Stimulated activated CD4-positive, alpha-beta T cell treated with anti-CD3 and anti-CD28 coated beads, Interleukin-1b, Interleukin-23, amount 100 ng/mL, for 1 hour (primary cell): ENCODE measurements around the gene MUC5B.

Experiments
- DNase-seq, 2 donors: peaks; one replicate each; pipeline ENCODE4 v3.0.0-alpha.2; 2020; ENCODE audit warnings: low read depth in 2 of 2

MUC5B gene

DNA sequence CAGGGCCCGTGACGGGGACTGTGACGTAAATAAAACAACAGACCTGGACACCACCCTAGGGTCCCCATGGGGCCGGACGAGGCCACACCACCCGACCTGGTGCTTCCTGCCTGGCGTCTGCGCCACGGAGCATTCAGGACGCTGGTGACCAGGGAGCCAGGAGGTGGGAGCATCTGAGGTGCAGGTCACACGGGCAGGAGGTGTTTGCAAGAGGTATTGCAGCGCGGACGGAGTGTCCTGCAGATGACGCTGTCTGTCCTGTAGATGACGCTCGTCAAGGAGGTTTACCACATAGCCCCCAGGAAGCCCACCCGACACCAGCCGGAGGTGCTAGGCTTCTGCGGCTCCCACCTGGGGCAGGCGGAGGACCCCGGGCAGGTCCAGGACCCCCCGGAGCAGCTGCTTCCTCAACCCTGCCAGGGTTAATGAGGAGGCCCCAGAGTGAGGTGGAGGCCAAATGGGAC lies 986 bp upstream of the MUC5B start:
- DNase-seq, result no peak

GRCh38 chr11:1223346-1224110 lies 662 bp downstream of the MUC5B start:
- DNase-seq, result no peak

DNA sequence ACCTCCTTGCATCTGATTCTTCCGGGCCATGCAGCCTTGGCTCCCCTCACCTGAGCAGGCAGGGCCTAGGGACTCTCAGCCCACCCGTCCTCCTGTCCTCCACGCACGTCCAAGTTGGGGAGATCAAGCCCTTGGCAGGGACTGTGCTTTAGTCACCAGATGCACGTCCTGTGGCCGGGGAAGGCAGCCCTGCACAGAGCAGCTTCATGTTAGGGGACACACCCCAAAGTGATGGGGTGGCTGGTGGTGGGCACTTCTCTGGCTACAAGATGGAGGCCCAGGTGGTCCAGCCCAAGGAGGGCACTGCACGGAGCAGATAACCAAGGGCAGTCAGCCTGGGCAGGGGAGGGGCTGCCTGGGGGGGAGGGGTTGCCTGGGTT lies 1.2 kb downstream of the MUC5B start:
- no peak for DNase-seq

GRCh38 chr11:1224491-1225385 lies 1.9 kb downstream of the MUC5B start:
- no peak for DNase-seq

DNA sequence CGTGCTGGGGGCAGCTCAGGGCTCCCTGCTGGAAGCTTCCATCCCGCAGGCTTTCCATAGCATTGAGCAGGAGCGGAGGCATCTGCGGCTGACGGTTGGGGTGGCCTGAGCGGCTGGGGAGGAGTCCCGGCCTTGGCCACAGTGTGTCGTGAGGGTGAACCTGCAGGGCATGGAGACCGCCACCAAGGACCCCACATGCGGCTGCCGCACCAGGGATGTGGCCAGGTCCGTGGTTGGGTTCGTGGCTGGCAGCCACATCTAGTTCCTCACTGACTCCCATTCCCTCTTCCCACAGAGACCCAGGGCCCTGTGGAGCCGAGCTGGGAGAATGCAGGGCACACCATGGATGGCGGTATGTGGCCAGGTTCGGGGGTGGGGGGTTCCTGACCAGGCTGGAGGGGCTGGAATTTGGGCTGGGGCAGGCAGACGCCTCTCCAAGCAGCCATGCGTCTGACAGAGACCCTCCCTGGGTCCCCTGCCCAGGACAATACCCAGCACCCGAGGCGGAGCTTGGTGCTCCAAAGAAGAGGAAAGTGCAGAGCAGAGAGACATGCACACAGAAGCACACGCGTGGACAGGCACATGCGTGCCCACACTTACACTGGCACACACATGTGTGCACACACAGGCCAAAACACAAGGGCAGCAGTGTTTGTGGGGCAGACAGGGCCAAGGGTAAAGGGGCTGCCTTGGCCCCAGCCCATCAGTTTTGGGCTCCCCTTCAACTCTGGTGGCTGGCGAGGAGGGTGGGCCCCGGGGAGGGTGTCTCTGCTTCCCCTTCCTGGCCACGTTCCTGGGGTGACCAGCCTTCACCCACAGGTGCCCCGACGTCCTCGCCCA lies 2.7 kb downstream of the MUC5B start:
- no peak for DNase-seq

GRCh38 chr11:1226226-1226985 lies 3.5 kb downstream of the MUC5B start:
- DNase-seq, result no peak

DNA sequence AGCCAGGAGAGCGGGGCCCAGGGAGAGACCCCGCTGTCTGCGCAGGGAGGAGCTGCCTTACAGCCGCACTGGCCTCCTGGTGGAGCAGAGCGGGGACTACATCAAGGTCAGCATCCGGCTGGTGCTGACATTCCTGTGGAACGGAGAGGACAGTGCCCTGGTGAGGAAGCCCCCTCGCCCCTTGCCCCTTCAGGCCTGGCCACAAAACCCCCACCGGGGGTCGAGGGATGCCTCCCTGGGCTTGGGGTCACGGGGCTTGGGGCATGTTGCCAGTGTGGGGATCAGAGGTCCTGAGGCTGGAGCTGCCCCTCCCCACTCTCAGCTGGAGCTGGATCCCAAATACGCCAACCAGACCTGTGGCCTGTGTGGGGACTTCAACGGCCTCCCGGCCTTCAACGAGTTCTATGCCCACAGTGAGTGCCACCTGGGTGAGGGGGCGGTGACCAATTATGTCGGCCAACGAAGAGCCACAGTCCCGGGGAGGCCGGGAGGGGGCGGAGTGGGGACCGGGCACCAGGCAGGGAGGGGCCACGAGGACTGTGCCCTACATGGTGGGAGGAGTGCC lies 4.2 kb downstream of the MUC5B start:
- no peak for DNase-seq

DNA sequence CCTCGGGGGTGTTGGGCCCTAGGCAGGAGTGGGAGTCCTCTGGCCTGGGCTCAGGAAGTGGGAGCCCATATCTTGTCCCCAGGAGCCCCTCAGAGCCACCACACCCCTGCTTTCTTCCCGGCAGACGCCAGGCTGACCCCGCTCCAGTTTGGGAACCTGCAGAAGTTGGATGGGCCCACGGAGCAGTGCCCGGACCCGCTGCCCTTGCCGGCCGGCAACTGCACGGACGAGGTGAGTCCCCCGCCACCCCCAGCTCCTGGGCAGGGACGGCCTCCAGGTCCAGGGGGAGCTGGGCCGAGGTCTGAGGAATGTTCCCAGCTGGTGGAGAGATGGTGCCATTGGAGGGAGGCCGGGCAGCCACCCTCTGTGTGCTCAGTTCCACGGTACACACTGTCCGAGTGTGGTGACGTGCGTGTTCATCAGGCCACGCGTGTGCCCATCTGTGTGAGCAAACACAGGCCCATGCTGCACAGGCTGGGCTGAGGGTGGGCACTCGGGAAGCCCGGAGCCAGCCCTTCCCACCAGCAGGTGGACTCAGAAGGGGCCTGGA lies 4.8 kb downstream of the MUC5B start:
- no peak for DNase-seq

DNA sequence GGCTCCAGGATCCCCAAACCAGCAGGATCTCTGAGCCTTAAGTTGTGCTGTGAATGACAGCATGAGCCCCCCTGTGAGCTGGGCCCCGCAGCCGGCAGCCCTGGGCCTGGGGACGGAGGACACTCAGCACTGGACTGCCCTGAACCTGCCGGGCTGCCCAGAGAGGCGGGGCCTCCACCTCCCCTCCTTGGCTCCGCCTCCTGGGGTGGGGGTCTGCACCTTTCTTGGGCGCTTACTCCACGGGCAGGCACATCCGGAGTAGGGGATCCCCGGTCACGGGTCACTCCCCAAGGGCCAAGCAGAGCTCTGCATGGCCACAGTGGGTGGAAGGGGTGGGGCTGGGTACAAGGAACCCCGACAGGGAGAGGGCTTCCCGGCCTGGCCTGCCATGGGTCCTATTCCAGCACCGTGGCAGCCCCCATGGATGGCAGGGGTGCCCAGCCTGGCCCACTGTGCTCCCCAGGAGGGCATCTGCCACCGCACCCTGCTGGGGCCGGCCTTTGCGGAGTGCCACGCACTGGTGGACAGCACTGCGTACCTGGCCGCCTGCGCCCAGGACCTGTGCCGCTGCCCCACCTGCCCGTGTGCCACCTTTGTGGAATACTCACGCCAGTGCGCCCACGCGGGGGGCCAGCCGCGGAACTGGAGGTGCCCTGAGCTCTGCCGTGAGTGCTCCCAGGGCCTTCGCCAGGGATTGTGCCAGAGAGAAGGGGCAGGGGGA lies 5.4 kb downstream of the MUC5B start:
- DNase-seq, result no peak

DNA sequence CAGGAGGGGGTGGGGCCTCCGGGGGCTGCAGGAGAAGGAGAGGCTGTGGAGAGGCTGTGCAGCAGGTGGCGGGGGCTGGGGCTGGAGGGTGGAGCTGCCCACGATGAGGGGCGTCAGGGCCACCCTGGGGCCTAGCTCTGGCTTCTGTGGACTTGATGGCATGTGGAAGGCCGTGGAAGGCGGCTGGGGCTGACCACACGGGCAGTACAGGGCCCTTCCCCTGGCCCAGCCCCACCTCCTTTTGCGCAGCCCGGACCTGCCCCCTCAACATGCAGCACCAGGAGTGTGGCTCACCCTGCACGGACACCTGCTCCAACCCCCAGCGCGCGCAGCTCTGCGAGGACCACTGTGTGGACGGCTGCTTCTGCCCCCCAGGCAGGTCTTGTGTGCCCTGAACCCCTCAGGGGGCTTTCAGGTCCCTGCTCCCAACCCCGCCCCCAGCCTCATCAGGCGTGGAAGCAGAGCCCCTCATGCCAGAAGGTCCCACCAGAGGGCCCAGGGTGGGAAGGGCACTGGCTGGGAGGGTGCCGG lies 6.1 kb downstream of the MUC5B start:
- DNase-seq, result no peak

DNA sequence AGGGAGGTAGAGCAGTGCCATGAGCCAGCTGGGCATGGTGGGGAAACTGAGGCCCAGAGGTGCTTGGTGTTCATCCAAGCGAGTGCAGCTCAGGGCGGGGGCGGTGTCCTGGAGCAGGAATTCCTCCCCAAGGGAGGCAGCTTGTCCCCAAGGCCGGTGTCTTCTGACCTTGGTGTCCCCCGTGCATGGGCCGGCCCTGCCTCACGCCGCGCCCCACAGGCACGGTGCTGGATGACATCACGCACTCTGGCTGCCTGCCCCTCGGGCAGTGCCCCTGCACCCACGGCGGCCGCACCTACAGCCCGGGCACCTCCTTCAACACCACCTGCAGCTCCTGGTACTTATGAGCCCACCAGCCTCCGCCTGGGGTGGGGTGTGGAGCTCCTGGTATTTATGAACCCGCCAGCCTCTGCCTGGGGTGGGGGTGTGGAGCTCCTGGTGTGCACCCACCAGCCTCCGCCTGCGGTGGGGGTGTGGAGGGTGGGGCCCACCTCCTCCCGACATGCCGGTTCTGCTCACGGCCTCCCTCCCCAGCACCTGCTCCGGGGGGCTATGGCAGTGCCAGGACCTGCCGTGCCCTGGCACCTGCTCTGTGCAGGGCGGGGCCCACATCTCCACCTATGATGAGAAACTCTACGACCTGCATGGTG lies 6.7 kb downstream of the MUC5B start:
- DNase-seq, result no peak

- no peak for DNase-seq
Measured at GRCh38 chr11:1230121-1230455, 7.2 kb downstream of the MUC5B start.

DNA sequence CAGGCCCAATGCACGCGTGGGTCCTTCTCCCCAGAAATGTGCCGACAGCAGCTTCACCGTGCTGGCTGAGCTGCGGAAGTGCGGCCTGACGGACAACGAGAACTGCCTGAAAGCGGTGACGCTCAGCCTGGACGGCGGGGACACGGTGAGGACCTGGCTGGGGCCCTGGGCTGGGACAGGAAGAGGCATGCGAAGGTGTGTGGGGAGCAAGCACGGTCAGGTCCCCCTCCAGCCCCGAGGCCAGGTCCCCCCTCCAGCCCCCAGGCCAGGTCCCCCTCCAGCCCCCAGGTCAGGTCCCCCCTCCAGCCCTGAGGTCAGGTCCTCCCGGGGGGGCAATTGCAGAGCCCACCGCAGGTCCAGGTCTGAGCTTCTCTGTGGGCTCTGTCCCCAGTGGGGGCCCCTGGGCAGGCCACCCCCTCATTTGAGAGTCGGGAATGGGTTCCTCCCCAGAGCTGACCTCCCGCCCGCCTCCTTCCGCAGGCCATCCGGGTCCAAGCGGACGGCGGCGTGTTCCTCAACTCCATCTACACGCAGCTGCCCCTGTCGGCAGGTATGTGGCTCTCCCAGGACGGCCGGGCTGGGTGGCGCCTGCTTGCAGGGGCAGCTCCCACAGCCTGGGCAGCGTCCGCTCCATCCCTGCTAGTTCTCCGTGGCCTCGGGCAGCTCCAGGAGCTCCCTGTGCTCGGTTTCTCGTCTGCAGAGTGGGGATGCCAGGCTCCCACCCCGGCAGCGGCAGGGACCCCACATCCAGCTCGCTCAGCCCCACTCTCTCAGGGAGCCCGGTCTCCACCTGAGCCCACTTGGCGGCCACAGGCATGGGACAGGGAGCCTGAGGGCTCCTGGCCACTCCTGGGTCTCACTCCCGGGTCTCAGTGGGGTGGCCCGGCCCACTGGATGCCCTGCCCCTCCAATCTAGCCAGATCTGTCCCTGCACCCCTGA lies 7.9 kb downstream of the MUC5B start:
- DNase-seq, result no peak

- DNase-seq, result no peak
Measured at GRCh38 chr11:1231396-1232020, 8.6 kb downstream of the MUC5B start.

DNA sequence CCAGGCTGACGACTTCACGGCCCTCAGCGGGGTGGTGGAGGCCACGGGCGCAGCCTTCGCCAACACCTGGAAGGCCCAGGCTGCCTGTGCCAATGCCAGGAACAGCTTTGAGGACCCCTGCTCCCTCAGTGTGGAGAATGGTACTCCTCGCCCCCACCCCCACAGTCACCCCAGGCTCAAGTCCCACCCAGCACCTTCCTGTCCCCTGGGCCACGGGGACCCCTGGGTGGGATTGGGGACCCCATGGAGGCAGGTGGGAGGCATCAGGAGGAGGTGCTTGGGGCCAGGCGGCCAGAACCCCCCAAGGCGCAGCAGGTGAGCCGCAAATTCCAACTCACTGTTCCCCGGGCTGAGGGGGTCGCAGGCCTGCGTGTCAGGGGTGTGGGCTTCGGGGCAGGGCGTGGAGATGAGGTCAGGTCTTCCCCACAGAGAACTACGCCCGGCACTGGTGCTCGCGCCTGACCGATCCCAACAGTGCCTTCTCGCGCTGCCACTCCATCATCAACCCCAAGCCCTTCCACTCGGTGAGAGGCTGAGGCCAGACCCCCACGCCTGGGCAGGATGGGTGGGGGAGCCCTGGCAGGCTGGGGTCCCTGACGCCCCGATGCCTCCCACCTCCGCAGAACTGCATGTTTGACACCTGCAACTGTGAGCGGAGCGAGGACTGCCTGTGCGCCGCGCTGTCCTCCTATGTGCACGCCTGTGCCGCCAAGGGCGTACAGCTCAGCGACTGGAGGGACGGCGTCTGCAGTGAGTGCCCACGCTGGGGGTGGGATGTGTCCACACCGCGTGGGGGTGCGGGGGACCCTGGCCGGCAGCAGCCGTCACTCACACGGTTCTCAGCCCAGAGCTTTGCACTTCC lies 9.4 kb downstream of the MUC5B start:
- DNase-seq, result no peak

DNA sequence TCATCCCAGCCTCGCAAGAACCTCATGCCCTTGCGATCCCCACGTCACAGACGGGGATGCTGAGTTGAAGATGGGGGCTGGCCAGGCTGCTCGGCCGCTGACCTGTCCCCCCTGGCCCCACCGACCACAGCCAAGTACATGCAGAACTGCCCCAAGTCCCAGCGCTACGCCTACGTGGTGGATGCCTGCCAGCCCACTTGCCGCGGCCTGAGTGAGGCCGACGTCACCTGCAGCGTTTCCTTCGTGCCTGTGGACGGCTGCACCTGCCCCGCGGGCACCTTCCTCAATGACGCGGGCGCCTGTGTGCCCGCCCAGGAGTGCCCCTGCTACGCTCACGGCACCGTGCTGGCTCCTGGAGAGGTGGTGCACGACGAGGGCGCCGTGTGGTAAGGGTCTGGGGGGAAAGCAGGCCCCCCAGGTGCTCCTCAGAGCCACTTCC lies 10.0 kb downstream of the MUC5B start:
- DNase-seq, result no peak
